ENCODE measurements around the gene FOXD1. TPM values are rescaled to one million over a fixed set of nuclear protein-coding genes. Genes with fewer than 3 reads are reported as not detected.
"Not testable (repeated sequence)": the region's sequence is repeated elsewhere in the genome, so short reads cannot be mapped to it uniquely, and the experiment has no call there.

Gene FOXD1
- total RNA-seq, 2 donors from 2014 or later: 0.78 TPM; not detected in 1

- ATAC-seq (no peak), DNase-seq (ENCODE audit: low spot score in 2 of 2) (no peak)
- Mint-ChIP-seq H3K36me3 (peaks cover under 1 to 27% of the 10 kb centered on the region in 2 donors), H3K9me3 (peaks cover 0 to 5% of the 10 kb centered on the region in 2 donors), H3K27ac (no peak overlapping the region)
Observed at GRCh38 chr5:73415171-73415570, 33.4 kb downstream of the FOXD1 start.

GRCh38 chr5:73412597-73412988 is 36.0 kb downstream of the FOXD1 start:
- Mint-ChIP-seq H3K36me3 (peaks cover 0 to 27% of the 10 kb centered on the region in 2 donors), H3K27ac (no peak overlapping the region), H3K9me3 (peaks cover 0 to 5% of the 10 kb centered on the region in 2 donors)
- no peak for DNase-seq (ENCODE audit: low spot score in 2 of 2)
- peak; percentile 53 to 82 for ATAC-seq

DNA sequence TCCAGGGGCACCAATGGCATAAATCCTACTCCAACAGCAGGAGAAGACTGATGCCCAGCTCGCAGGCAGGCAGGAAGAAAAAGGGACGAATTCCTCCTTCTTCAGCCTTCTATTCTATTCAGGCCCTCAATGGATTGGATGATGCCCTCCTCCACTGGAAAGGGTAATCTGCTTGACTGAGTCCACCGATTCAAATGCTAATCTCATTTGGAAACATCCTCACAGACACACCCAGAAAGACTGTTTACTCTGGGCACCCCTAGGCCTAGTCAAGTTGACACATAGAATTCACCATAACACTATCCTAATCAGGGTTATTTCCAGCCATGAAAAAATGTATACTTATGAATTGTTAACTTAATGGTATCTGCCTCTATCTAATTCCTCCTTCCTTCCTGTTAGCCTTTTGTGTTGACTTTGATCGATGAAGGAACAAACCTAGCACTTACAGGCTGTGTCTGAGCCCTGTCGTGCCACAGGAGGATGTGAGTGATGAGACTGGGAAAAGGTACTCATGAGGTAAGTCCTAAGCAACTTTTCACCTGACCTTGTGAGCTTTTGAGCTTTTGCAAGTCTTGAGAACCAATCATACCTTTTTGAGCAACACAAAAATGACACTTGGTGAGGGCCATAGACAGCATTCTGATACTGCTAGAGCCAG is 36.5 kb downstream of the FOXD1 start:
- Mint-ChIP-seq H3K36me3 (peaks cover 0 to 23% of the 10 kb centered on the region in 2 donors), H3K27ac (no peak overlapping the region), H3K9me3 (peaks cover 0 to 5% of the 10 kb centered on the region in 2 donors)
- DNase-seq (ENCODE audit: low spot score in 2 of 2) (no peak), ATAC-seq (no peak)

DNA sequence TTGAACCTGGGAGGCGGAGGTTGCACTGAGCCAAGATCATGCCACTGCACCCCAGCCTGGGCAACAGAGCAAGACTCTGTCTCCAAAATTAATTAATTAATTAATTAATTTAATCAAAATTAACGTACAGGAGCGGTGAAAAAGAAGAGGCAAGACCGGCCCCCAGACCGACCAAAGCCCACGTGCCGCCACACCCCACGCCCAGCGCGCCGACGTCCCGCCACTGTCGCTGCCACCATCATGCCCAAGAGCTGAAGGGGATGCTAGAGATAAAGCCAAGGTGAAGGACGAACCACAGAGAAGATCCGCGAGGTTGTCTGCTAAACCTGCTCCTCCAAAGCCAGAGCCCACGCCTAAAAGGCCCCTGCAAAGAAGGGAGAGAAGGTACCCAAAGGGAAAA is 38.6 kb downstream of the FOXD1 start:
- not testable (repeated sequence) for ATAC-seq, H3K27ac Mint-ChIP-seq

GRCh38 chr5:73405691-73406090 is 42.9 kb downstream of the FOXD1 start:
- ATAC-seq (no peak), DNase-seq (ENCODE audit: low spot score in 2 of 2) (no peak)
- Mint-ChIP-seq H3K36me3 (peaks cover 0 to 8% of the 10 kb centered on the region in 2 donors), H3K9me3 (no peaks in the 10 kb centered on the region), H3K27ac (no peak overlapping the region)

More for the DNA sequence above, 38.6 kb downstream of the FOXD1 start:
- not testable (repeated sequence) for DNase-seq (ENCODE audit: low spot score in 2 of 2); H3K9me3 Mint-ChIP-seq
- peaks cover 0 to 20% of the 10 kb centered on the region in 2 donors for H3K36me3 Mint-ChIP-seq

DNA sequence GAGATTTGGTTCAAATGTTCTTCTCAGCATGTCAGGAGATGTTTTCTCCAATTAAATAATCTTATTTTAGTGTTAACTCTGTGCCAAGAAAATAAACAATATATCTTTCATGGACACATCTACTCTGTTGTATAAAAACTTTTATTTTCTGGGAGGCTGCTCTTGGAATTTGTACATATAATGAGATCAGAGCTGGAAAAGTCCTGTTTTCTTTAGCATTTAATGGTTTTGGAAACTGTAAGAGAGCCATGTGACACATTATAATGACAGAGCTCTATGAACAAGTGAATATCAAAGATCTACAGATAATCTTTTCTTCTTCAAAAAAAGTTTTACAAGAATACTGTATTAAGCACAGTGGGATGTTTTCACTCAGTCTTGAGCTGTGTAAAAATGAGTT is 48.8 kb downstream of the FOXD1 start:
- Mint-ChIP-seq H3K27ac (no peak overlapping the region), H3K36me3 (no peaks in the 10 kb centered on the region), H3K9me3 (no peaks in the 10 kb centered on the region)
- DNase-seq (ENCODE audit: low spot score in 2 of 2) (no peak), ATAC-seq (no peak)

Other genes with a start within 250 kb of the FOXD1 start
- gene BTF3, start 49.7 kb upstream of the FOXD1 start, total RNA-seq: 100 to 1,000 TPM; 971 TPM
- 10 to 100 TPM; 21.1 to 39.9 TPM for gene ANKRA2, start 116.9 kb upstream of the FOXD1 start, total RNA-seq
- 10 to 100 TPM; 25.7 to 44.8 TPM for gene UTP15, start 117.0 kb upstream of the FOXD1 start, total RNA-seq
- under 1 TPM in 1 of 2 donors, not detected in 1; 0.05 TPM for gene ARHGEF28, start 177.4 kb upstream of the FOXD1 start, total RNA-seq

All from activated naive CD4-positive, alpha-beta T cell treated with anti-CD3 and anti-CD28 coated beads, Interleukin-2, amount 50 U/mL, for 72 hours (primary cell).